Right lung (tissue), 5 donors: ENCODE data around the gene VWA8. TPM values are rescaled to one million over a fixed set of nuclear protein-coding genes. Genes with fewer than 3 reads are reported as not detected.
"Not testable (repeated sequence)": the region's sequence is repeated elsewhere in the genome, so short reads cannot be mapped to it uniquely, and the experiment has no call there.

Experiments
- DNase-seq, 2 donors: peaks; one replicate each; pipeline ENCODE4 v3.0.0-alpha.2; 2013
- polyA plus RNA-seq, 5 donors: library from polyadenylated mRNA; unstranded; fragments of 120-200 nt; gene quantifications; one replicate each; pipeline versions ENCODE4 v1.2.1 to v1.2.3, GENCODE V29; 2013; ENCODE audit warnings: inconsistent platforms in 1 of 5, low replicate concordance in 1 of 5; ENCODE audit not compliant: insufficient read length in 5 of 5, insufficient read depth in 1 of 5

The VWA8 gene
- polyA plus RNA-seq, 5 donors = 8.5 to 14.9 (median 13.9) TPM

DNA sequence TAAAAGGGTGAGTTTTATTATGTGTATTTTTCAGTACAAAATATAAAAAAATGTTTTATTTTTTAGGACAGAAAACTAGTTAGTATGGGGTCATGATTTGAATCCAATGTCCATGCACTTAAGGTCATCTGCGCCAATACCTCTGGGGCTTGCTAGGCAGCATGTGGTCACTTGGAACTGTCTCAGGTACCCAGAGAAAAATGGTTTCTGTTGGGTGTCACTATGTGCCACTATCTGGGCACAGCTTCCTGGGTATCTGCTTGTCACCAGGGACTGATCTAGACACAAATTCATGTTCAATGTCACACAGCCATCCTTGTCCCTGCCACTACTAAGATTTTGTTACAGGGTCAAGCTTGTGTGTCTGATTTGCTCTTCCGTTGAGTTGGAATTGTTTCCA, 403.2 kb downstream of the VWA8 start:
- no peak for DNase-seq

DNA sequence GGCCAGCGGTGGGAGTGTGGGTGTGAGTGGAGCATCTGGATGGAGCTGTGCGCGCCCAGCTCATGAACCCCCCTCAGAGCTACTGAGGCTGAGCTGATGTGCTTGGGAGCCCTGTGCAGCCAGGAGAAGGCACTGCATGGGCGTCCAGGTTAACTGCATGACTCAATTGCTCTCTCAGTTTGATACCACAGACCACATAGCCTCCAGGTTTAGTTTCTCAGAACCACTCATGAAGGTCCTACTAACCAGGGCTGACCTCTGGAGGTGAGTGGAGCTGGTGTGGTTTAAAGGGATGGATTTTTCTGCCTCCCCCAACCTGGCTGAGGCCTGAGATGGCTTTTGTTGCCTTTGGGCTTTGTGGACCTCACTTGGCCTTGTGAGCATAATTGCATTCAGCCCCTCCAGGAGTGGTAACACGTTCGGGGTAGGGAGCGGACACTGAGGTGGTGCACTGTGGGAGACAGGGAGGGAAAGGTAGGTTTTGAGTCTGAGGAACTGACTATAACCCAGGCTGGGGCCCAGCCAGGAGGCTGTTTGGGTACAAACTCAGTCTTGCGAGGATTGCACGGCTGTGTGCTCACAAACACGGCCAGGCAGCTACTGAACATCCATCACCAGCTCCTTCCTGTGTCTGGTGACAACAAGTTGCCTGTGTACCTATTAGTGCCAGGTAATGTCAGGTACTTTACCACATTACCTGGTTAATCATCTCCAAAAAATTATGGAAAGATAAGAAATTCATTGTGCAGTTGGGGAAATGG, 406.1 kb downstream of the VWA8 start:
- no peak for DNase-seq

DNA sequence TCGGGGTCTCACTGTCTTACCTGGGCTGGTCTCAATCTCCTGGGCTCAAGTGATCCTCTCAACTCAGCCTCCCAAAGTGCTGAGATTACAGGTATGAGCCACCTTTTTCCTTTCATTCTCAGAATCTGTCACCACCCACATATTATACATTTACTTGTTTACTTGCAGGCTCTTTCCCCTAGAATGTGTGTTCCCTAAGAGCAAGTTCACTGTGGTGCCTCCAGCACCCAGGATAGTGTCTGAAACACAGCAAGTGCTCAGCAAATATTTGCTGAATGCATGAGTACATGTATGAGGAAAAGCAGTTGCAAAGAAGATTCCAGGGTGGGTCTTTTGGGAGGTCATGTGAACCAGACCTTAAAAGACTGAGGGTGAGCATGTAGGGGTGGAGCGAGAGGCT, 406.7 kb downstream of the VWA8 start:
- no peak for DNase-seq

DNA sequence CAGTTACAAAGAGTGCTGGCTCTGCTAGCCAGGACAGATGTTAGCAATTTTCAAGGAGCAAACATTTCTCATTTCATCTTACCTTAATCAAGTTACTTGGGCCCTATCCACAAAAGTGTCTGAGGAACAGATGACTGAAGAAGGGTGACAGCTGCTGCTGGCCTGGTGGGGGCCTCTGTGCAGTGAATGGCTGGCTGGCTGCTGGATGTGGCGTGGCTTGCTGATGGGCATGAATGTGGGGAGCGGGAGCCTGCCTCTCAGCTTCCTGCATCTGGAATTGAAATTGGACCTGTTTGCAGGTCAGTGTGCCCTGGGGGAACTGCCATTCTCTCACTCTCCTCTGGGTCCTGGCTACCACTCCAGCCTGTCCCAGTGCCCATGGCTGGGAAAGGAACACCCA, 408.9 kb downstream of the VWA8 start:
- no peak for DNase-seq

DNA sequence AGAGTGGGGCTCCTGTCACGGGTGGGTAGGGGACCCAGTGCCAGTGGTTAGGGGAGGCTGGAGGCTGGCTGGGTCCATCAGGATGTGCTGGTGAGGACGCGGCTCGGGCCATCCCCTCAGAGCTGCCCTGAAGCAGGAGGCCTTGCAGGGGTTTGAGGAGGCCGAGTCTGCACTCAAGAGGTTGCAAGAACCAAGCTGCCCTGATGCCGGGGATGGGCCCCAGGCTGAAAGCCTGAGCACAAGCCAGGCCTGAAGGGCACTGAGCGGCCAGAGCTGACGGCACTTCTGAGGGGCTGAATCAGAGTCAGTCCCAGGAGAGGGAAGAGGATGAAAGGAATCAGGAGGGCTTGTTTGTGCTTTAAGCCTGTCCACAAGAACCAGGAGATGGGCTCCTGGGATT, 410.6 kb downstream of the VWA8 start:
- DNase-seq = no peak

DNA sequence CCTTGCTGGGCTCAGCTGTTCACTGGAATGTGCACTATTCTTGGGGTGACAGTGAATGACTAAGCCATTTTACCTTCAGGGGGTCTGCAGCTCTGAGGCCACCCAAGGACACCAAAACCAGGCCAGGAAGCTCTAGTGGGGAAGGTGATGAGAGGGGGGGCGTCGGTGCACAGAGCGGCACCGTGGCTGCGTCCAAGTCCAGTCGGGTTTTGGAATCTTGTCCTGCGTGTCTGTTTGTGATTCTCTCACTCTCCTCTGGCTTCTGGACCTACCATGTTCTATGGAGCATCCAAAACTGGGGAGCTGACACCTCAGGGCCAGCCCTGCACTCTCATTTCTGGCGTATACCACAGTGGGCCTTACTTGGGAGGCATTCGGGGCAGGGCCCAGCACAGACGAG, 411.4 kb downstream of the VWA8 start:
- no peak for DNase-seq

DNA sequence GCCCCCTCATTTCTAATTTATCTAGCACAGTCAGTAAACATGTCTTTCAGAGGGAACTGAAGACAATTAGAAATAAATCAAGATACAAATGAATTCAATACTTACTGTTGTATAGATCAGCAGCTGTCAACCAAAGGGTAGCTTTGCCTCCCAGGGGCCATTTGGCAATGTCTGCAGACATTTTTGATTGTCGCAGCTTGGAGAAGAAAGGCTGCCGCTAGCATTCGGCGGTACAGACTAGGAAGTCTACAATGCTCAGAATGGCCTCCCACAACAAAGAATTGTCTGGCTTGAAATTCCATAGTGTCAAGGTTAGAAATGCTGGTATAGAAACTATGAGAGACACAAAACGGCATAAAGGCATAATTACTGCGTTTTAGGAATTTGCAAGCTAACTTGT, 412.0 kb downstream of the VWA8 start:
- DNase-seq = no peak

DNA sequence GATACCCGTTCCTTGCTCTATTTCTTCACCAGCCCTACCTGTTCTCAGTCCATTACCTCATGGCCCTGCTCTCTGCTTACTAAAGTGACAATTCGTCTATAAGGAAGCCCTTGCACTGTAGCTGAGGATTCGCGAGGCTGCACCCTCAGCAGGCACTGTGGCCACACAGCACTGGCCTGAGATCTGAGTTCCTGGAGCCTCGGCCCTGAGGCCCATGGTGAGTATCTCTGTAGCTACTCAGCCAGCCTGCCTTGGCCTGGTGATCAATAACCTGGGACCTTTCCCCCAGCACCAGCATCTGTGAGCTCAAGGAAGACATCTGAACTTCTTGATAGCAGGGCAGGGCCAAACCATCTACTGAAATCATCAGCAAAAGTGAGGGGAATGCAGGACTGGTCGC, 412.9 kb downstream of the VWA8 start:
- DNase-seq = no peak

DNA sequence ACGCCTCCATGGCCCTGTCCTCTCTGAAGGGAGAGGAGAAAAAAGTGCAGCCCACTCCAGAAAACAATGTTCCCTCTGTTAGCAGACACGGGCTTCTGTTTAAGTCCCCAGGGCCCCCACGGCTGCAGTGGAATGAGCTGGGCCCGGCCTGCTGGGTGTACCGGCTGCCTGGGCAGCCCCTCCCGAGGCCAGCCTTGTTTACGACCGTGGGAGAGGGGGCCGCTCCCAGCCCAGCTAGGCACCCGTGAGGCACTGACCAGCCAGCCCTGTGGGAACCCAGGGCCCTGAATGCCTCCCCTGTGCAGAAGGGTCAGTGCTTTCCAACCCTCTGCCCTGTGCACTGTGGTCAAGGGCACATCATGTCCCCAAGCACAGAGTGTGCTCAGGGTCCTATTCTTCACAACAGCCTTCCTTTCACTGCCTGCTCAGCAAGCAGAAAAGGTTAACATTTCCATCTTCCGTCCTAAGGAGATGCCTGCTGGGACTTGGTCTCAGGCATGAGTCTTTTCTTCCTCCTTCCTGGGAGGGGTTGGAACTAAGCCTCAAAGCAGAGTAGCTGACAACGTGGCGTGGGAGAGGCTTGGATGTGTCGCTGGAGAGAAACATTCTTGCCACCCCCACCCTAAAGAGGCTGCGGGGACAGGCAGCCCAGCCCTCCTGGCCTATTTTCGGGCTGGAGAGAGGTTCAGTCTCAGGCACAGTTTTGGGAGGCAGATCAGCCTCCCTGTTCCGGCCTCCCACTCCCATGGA, 413.5 kb downstream of the VWA8 start:
- no peak for DNase-seq

DNA sequence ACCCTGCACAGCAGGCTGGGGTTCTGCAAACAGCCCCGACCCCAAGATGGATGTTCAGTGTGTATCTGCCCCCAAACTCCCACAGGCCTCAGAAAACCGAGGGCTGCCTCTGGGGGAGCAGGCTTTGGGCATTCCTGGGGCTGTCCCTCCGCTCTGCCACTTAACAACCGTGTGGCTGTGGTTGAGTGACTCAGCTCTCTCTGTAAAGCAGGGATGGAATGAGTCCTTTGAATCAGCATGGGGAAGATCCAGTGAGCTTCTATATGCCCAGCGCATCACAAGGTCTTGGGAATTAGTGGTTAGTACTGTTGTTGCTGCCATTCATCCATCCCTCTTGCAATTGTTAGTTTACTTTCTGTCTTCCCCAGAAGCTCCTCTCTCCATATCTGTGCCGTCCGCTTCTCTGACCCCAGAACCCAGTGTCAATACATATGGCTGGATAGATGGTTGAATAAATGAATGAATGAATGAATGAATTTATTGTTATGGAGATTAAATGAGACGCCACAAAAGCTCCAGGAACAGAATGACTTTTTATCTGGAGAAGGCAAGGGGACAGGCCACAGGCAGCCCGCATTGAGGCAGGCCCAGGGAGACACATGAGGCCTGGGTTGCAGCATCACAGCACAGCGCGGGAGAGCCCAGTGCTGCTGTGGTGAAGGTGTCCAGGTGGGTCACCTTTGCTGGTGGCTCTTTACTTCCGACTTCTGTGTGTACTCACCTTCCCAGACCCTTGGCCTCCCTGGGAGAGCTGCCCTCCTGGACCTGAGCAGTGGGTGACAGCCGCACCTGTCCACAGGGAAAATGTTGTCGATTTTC, 414.3 kb downstream of the VWA8 start:
- DNase-seq = no peak

DNA sequence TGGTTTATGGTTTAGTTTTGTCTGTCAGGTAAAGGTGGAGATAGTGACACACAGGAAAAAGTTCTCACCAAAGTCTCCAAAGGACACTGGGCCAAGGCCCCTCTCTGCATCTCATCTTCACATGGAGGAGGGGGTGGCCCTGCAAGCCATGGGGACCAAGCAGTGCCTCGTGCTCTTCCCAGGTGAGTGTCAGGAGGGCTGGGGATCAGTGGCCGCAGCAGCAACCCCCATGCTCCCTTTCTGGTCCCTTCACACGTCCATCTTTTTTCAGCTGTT, 415.5 kb downstream of the VWA8 start:
- no peak for DNase-seq

DNA sequence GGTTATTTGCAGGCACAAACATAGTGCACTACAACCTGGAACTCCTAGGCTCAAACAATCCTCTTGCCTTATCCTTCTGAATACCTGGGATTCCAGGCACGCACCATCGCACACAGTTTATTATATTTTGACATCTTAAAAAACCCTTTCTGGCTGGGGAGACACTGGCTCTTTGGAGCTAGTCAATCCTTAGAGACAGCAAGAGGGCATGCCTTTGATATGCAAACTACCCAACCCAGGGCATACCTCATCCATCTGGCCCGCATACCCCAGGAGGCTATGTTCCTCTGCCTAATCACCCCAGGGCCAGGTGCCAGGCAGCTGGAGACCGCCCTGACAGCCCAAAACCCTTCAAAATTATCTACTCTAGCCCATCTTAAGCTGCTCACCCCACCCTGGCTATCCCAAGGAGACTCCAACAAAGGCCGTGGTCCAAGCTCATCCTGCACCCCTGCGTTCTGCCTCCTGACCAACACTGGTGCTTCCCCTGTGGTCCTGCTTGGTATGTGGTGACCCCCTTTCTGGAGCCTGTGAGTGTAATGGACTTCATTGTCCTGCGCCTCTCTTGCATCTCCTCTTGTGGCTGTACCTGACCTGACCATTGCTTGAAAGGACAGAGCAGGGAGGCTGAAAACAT, 417.1 kb downstream of the VWA8 start:
- DNase-seq = no peak

DNA sequence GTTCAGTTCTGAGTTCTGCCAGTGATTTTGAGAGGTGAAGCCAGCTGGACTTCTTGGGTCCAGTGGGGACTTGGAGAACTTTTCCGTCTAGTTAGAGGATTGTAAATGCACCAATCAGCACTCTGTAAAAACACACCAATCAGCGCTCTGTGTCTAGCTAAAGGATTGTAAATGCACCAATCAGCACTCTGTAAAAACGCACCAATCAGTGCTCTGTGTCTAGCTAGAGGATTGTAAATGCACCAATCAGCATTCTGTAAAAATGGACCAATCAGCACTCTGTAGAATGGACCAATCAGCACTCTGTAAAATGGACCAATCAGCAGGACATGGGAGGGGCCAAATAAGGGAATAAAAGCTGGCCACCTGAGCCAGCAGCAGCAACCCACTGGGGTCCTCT, 418.1 kb downstream of the VWA8 start:
- not testable (repeated sequence) for DNase-seq

DNA sequence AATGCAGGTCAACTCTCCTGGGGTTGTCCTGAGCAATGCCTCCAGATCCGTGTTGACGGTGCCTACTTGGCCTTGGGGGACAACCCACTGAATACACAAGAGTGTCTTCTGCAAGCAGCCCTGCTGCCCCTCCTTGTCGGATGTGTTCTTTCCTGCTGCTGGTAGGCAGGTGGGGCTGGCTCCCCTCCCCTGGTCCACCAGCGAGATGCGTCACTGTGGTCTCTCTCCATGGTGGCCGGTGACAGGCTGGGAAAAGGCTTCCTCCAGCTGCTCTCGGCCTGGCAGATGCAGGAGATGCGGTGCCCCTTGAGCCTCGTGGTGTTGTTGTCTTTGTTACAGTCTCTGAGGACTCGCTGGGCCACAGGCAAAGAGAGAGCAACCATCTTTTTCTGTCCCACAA, 418.6 kb downstream of the VWA8 start:
- DNase-seq = no peak

DNA sequence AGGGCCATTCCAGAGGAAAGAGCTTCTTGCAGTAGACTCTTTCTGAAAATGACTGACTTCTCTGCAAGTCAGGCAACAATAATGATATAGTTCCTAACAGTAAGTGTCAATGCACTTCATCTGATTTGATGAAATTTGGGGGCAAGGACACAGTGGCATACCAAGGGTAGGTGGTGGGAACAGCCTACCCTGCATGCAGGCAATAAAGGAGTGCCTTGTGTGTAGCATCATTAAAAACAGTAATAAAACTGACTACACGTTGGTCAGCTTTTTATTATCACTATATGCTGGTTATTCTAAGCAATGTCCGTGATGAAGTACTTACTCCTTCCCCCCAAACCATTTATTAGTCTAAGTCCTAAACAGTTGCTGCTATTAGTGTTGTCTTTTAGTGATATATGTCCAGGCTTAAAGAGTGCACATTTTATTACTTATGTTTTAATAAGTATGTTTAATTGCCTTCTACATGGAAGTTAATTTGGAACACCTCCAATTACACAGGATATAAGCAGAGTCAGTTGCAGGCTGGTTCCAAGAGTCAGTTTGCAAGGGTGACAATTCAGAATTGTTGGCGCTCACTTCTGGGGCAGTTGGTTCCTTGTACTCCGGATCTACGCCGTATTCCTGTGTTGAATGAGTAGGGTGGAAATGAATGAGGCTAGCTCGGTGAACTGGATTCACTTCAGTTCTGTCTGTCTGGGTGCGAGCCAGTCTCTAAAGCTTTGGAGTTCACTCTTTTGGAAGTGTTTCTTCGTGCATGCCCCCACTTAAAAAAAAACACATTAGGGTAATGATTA, 419.6 kb downstream of the VWA8 start:
- no peak for DNase-seq

DNA sequence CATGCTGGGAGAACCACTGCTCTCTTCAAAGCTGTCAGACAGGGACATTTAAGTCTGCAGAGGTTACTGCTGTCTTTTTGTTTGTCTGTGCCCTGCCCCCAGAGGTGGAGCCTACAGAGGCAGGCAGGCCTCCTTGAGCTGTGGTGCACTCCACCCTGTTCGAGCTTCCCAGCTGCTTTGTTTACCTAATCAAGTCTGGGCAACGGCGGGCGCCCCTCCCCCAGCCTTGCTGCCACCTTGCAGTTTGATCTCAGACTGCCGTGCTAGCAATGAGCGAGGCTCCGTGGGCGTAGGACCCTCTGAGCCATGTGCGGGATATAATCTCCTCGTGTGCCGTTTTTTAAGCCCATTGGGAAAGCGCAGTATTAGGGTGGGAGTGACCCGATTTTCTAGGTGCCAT, 420.7 kb downstream of the VWA8 start:
- DNase-seq = not testable (repeated sequence)

DNA sequence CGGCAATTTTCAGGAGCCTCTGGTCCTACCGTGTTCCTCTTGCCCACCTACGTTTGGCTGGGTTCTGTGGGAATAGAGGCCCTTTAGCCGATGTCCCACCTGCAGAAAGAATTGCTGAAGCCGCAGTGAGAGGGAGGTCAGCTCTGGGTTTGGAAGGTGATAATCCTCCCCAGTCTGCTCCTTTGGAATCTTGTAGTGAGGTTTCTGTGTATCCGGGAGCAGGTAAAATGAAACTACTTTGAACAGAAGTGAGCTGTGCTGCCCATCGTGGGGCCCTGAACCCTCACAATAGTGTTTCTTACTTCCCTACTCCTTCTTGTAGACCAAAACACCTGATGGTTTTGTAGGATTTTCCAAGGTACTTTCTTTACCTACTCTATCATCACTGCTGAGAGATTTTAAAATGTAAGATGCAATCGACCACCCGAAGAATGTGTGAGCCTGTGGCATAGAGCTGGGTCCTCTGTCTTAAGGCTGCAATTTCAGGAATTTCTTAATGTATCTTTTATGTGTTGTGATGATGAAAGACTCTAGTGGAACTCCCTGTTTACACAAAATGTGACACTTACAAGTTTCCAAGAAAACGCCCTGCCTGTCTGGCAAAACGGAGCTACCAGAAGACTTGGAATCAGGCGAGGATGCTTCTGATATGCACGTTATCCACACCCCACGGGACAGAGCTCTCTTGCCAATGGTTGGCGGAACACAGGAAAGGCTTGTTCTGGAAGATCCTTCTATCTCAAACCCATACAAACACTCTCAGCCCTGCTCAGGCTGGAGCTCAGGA, 427.4 kb downstream of the VWA8 start:
- DNase-seq = no peak

DNA sequence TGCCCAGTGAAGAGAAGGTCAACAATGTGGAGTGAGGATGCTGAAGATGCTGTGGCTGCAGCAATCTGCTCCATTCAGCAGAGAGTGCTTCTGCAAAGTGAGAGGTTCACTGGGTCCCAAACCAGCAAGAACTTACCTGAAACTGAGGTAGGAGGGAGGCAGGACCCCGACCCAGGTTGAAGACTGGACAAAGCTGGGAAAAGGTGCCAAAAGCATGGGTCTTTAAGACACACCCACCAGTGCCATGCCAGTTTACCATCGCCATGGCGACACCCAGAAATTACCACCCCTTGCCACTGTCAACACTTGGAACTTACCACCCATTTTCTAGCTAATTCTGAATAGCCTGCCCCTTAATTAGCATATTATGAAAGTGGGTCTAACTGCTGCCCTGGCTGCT, 432.9 kb downstream of the VWA8 start:
- no peak for DNase-seq

DNA sequence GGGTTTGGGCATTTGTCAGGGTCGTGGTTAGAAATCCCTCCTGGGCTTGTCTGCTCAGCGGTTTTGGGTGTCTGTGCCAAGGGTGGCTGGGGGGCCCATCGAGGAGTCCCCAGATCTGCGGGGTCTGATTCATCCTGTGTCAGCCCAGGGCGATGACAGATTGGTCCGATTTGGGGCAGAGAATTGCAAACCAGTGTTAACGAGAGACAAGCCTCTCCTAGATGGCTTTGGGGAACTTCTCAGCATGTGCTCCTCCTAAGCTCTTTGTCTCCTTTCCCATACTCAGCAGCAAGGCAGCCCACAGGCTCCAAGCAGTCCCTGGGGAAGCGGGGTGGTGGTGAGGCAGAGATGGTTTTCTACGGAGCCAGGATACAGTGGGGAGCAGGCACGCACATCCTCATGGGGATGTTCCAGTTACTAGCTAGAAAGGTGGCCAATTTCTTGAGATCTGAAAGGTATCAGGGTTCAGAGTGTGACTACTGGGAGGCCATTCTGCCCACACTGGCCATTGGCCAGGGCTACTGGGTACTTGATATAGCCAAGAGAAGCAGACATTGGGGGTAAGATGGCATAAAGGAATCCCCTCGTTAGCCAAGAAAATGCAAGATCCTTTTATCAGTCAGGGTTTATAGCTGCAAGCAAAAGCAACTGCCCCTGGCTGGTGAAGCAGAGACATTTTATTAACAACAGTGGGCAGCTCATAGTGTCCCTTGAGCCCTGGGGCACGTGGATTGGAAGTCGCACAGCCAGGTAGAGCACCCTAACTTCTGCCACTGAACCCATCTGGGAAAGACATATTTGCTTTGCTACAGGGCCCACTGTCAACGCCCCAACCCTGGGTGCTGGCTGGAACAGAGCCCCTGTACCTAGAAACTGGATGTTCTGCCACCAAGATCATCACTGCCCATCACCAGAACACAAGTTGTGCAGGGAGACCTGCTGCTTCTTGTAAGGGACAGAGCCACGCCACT, 440.0 kb downstream of the VWA8 start:
- DNase-seq = no peak
